Rectal smooth muscle tissue (tissue), 1 donor: ENCODE data around the gene CYTIP.
A peak's percentile ranks its signal among the peaks of the same experiment; 100 is the strongest.

ENCODE experiments used
- H3K27ac ChIP-seq: one replicate; pipeline ENCODE4 v1.7.0; 2013; ENCODE audit warnings: low read depth, low read length, inconsistent platforms
- H3K27me3 ChIP-seq: one replicate; pipeline ENCODE4 v1.7.0; 2013; ENCODE audit warnings: low read length; ENCODE audit not compliant: control insufficient read depth, insufficient read depth
- H3K36me3 ChIP-seq: one replicate; pipeline ENCODE4 v1.7.0; 2013; ENCODE audit warnings: low read length; ENCODE audit not compliant: control insufficient read depth, insufficient read depth
- H3K4me1 ChIP-seq: one replicate; pipeline ENCODE4 v1.7.0; 2013; ENCODE audit warnings: low read length; ENCODE audit not compliant: control insufficient read depth, insufficient read depth
- H3K4me3 ChIP-seq: one replicate; pipeline ENCODE4 v1.7.0; 2013; ENCODE audit warnings: low read length
- H3K9ac ChIP-seq: one replicate; pipeline ENCODE4 v1.7.0; 2013; ENCODE audit warnings: low read length

CYTIP gene

DNA sequence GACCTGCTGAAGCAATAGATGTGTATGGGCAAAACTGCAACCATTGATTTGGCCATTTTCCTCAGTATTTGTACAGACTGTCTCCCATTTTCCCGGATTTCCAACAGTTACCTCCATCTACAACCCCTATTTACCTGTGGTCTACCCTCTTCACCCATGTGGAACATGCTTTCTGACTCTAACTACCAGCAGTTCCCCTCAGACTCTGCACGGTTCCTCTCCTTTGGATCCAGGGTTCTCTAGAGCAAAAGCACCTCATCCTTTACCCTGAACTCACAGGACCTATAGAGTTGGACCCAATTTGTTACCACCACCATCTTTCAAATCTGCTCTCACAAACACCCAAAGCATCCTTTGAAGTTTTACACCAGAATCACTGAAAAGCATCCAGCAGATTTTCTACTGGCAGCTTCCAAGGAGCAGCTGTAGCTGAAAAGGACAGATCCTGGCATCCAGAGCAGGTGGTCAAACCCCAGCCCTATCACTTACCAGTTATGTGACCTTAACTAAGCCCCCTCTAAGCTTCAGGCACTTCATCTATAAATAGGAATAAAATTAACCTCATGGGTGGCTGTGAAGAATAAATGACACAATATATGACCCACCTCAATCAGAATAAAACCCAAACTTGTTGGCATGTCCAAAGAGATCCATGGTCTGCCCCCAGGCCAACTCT, 15.3 kb downstream of the CYTIP start:
- no peak overlapping the region for H3K4me3 ChIP-seq
- no peak overlapping the region for H3K27ac ChIP-seq
- no peak overlapping the region for H3K9ac ChIP-seq
- no peaks in the 10 kb centered on the region for H3K36me3 ChIP-seq
- H3K27me3 ChIP-seq: no peaks in the 10 kb centered on the region
- no peaks in the 10 kb centered on the region for H3K4me1 ChIP-seq

DNA sequence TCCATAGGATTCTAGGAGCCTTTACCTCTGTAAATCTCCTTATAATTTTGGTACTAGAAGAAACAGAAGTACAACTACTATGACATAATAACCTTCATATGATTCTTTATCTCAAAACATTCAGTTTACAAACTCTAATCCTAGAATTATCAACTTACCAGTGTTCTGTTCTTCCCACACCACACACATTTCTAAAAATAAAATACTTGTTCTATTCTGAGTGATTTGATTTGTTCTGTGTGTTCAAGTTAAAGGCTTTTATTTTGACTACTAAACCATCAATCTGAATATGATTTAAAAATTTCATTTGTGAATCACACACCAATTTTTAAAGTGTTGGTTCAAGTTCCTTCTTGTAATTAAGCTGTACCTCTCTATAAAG, 16.0 kb downstream of the CYTIP start:
- no peak overlapping the region for H3K9ac ChIP-seq
- H3K4me1 ChIP-seq: no peaks in the 10 kb centered on the region
- H3K27me3 ChIP-seq: no peaks in the 10 kb centered on the region
- H3K27ac ChIP-seq: no peak overlapping the region
- no peaks in the 10 kb centered on the region for H3K36me3 ChIP-seq
- H3K4me3 ChIP-seq: no peak overlapping the region

DNA sequence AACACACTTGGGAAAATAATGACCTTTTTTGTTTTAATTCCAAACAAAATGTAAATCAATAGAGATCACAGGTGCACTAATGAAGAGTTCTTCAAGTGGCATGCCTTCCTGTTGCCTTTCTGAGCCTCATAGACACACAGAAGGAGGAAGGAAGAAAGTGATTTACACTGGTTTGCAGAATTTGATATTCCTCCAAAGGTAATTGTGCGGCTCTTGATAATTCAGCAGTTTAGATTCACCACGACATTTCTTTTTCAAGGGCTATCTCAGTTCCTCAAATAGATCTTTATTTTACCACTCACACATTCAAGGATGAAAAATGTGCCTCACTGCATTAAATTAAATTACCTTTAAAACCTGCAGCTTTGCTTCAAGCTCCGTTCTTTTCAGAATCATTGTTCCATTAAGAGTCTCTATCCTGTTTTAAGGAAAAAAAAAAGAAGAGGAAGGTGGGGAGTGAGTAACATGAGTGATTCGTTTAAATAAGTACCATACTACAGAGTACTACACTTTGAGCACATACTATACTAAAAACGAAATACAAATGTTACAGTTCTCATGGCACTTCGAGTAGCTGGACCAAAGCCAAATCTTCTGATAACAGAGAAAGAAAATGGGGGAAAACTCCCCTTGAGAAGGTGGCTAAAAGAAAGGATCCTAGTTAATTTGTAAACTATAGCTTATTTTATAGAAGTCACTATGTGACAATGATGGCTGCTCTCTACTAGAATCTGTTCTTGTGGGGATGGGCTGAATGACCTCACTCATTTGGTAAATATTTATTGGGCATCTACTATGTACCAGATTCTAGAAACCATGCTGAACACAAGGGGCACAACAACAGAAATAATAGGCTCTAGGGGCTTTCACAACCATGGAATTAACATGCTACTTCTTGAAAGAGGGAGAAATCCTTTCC, 16.6 kb downstream of the CYTIP start:
- no peaks in the 10 kb centered on the region for H3K36me3 ChIP-seq
- no peaks in the 10 kb centered on the region for H3K27me3 ChIP-seq
- H3K4me1 ChIP-seq: no peaks in the 10 kb centered on the region
- H3K4me3 ChIP-seq: no peak overlapping the region
- no peak overlapping the region for H3K27ac ChIP-seq
- H3K9ac ChIP-seq: no peak overlapping the region

DNA sequence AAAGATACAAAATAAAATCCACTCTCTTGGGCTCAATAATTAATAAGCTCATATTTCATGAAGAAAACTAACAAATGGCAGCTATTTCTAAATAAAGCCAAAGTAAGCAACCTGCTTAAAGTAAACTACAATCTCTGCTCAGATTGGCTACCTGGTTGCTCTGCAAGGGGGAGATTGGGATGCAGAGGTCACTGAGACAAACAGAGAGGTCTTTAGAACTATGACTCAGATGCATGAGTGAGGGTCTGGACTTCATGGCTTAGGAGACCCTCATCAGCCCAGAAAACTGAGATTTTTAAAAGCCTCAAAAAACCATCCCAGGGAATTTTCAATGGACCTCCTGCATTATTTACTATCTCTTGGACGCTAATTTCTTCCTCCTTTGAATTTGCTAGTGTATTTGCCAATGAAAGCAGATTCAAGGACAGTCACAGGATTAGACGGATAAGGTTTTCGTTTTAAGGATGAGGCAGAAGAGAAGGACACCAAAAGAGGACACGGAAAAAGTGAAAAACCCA, 17.4 kb downstream of the CYTIP start:
- Histone ChIP-seq H3K9ac (no peak overlapping the region), H3K27ac (no peak overlapping the region), H3K27me3 (no peaks in the 10 kb centered on the region), H3K36me3 (no peaks in the 10 kb centered on the region), H3K4me3 (no peak overlapping the region), H3K4me1 (no peaks in the 10 kb centered on the region)

DNA sequence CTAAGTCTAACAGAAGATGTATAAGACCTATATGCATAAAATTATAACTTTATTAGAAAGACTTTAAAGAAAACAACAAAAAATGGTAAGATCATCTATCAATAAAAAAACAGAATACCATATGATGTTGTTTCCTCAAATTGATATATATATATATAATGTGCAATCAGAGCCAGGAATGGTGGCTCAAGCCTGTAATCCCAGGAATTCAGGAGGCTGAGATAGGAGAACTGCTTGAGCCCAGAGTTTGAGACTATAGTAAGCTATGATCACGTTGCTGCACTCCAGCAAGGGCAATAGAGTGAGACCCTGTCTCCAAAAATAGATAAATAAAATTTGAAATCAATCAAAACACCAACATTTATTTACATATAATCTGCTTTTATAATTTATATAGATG, 19.5 kb downstream of the CYTIP start:
- H3K4me1 ChIP-seq: no peaks in the 10 kb centered on the region
- H3K27me3 ChIP-seq: no peaks in the 10 kb centered on the region
- no peaks in the 10 kb centered on the region for H3K36me3 ChIP-seq
- H3K27ac ChIP-seq: no peak overlapping the region
- H3K4me3 ChIP-seq: no peak overlapping the region
- no peak overlapping the region for H3K9ac ChIP-seq

DNA sequence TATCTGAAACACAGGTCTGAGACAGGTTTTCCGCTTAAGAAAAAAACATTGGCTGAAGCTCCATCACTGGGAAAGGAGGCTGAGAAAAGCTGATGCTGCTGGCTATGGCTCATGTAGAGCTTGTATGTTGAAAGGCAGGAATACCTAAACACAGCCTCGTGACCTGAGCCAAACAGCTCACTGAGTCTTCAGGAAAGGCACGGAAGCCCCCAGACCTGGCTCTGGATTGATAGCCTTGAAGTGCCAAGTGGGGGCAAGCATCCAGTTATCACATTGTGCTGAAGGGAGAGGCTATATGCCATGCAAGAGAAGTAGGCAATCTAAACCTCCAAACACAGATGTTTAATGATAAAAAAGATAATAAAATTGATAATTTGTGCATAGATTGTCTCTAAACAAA, 21.9 kb downstream of the CYTIP start:
- no peak overlapping the region for H3K4me3 ChIP-seq
- no peaks in the 10 kb centered on the region for H3K4me1 ChIP-seq
- no peak overlapping the region for H3K9ac ChIP-seq
- no peaks in the 10 kb centered on the region for H3K27me3 ChIP-seq
- no peak overlapping the region for H3K27ac ChIP-seq
- H3K36me3 ChIP-seq: no peaks in the 10 kb centered on the region

DNA sequence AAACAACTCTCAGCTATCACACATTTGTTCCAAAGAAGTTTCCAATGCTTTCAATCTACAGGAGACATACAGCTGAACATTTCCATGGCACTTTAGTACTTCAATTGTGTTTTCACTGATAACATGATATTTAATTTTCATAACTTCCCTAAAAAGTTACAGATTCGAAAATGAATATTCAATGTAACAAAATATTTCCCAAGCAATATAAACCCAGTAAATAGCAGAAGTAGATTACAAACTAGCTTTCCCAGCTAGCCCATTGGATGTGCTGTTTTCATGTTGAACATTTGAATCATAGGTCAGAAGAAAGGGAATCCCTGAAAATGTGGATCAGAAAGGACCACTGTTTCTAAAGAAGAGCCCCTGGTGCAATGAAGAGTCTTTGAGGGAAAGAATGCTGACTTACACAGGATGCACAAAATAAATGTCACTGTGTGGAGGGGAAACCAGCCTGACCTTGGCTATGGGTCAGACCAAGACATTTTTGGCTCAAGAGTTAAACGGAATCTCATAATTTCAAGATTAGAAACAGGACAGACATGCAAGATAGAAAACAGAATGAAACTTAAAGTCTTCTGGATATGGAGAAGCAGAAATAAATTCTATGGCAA, 22.5 kb downstream of the CYTIP start:
- Histone ChIP-seq H3K27ac (peak overlapping the region; percentile 12), H3K9ac (no peak overlapping the region), H3K27me3 (no peaks in the 10 kb centered on the region), H3K4me1 (no peaks in the 10 kb centered on the region), H3K36me3 (no peaks in the 10 kb centered on the region), H3K4me3 (no peak overlapping the region)

DNA sequence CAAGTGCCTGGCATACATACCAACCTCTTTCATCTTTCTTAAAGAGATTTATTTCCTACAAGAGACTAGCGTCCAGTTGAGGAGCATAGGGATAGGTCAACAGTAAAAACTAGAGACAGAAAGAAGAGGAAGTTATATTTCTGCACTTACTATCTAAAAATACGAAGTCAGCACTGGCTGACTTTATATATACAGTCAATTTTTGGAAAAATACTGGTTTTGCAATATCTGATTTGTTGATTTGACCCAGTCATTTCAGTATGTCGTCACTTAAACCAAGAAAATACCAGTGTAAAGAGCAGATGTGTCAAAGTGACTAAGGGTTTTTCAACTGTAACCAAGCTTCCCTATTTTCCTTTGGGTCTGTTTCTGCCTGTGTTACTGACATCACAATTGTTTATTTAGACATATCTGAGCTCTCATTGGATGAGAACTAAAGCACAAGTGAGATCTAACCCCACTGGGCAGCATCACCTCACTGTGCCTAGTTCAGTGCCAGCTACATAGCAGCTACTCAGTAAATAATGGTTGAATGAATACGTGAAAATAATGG, 23.0 kb downstream of the CYTIP start:
- Histone ChIP-seq H3K36me3 (no peaks in the 10 kb centered on the region), H3K27ac (peak overlapping the region; percentile 12), H3K4me3 (no peak overlapping the region), H3K9ac (no peak overlapping the region), H3K27me3 (no peaks in the 10 kb centered on the region), H3K4me1 (no peaks in the 10 kb centered on the region)

DNA sequence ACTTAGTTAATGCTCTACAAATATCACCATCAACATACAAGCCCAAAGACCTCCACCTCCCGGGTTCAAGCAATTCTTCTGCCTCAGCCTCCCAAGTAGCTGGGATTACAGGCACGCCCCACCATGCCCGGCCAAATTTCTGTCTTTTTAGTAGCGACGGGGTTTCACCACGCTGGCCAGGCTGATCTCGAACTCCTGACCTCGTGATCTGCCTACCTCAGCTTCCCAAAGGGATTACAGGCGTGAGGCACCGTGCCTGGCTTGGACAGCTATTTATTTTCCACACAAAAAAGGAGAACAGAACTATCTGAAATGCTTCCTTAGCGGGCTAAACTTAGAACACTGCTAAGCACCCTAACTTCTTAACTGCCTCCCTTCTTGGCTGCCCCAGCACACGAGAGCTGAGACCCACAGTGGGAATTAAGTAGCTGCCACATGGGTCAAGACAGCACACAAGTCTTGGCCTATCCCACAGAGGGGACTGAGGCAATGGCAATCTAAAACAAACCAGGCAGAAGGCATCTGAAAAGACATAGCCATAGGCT, 24.8 kb downstream of the CYTIP start:
- H3K27ac ChIP-seq: no peak overlapping the region
- H3K9ac ChIP-seq: no peak overlapping the region
- H3K4me1 ChIP-seq: no peaks in the 10 kb centered on the region
- no peak overlapping the region for H3K4me3 ChIP-seq
- no peaks in the 10 kb centered on the region for H3K27me3 ChIP-seq
- H3K36me3 ChIP-seq: no peaks in the 10 kb centered on the region

DNA sequence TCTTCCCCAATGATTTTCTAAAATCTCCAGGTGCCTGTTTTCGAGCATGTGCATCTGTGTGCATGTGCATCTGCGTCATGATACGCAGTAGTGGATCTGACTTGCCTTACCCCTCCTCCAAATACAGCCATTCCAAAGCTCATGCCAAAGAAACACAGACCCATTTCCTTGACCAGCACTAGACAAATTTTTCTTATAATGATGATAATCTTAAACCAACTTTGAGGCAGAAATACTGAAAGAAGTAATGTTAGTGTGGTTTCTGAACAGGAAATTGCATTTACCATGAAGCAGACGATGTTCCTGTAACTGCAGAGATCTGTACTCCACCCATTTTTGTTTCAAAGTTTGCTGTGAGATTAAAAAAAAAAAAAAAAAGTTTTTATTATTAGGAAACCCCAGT, 25.6 kb downstream of the CYTIP start:
- no peak overlapping the region for H3K4me3 ChIP-seq
- no peaks in the 10 kb centered on the region for H3K36me3 ChIP-seq
- H3K9ac ChIP-seq: no peak overlapping the region
- no peaks in the 10 kb centered on the region for H3K27me3 ChIP-seq
- no peak overlapping the region for H3K27ac ChIP-seq
- H3K4me1 ChIP-seq: no peaks in the 10 kb centered on the region

DNA sequence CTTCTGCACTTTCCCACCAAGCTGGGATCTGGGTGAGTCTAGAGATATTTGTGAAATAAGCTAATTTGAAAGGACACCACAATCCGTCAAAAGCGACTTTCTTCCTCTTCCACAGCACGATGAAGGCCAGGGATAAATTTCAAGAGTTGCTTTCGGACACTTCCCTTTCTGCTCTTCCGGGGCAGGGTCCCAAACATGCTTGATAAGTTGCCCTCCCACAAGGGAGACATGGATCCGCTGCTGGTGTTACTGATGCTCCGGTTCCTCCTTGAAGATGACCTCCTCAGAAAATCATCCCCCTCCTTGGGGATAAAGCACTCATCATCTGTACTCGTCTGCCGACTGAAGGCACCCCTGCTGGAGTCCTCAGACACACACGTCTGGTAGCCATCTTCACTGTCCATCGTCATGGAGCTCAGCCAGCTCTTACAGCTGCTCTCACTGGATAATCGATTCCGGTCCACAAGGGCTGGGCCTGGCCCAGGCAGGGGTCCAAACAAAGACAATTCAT, 28.2 kb downstream of the CYTIP start:
- H3K36me3 ChIP-seq: no peaks in the 10 kb centered on the region
- H3K4me1 ChIP-seq: no peaks in the 10 kb centered on the region
- H3K27me3 ChIP-seq: no peaks in the 10 kb centered on the region
- no peak overlapping the region for H3K9ac ChIP-seq
- H3K4me3 ChIP-seq: no peak overlapping the region
- H3K27ac ChIP-seq: no peak overlapping the region

DNA sequence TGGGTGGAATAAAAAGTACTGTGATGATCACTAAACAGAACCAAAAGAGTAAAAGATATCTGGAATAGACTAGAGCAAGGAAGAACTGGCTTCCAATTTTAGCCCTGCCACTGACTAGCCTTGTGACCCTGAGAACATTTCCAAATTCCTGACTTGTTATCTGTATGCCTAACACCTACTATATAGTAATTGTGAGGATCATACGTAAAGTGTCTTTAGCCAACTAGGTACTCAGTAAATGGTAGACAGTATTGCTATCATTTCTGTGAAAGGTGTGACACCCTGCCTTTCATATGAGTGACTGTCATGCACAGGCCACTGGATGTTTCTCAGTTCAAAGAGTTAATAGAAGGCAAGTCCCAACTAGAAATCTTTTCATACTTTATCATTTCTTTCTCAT, 29.8 kb downstream of the CYTIP start:
- no peaks in the 10 kb centered on the region for H3K36me3 ChIP-seq
- no peaks in the 10 kb centered on the region for H3K27me3 ChIP-seq
- H3K4me1 ChIP-seq: no peaks in the 10 kb centered on the region
- no peak overlapping the region for H3K4me3 ChIP-seq
- no peak overlapping the region for H3K27ac ChIP-seq
- no peak overlapping the region for H3K9ac ChIP-seq
